Measurements from ENCODE around the gene PTCD2. TPM values are rescaled to one million over a fixed set of nuclear protein-coding genes. Genes with fewer than 3 reads are reported as not detected.

The PTCD2 gene
- total and polyA plus RNA-seq, 2 of the 8 experiments (the other 6 are each of a cell fraction or from before 2014, with no cell fraction given): 7.3 to 15.4 TPM

GRCh38 chr5:72282878-72283277 is 37.3 kb upstream of the PTCD2 start:
- no peak overlapping the region for H2BK5ac ChIP-seq (ENCODE audit: low read depth, low read length)
- no peak for FAIRE-seq
- peaks cover 0 to 8% (median 6%) of the 10 kb centered on the region in 4 experiments; a peak in 4 of 8 replicates for H3K36me3 ChIP-seq (ENCODE audit: control insufficient read depth in 2 of 4, insufficient read depth in 4 of 4, low read length in 3 of 4)
- no peak overlapping the region for H3K23ac ChIP-seq (ENCODE audit: insufficient read length)
- no peaks in the 10 kb centered on the region for H3K79me1 ChIP-seq (ENCODE audit: low read depth, low read length)
- H3K4me1 ChIP-seq (replicated peaks in 1 of 4; ENCODE audit: control insufficient read depth in 3 of 4, insufficient read depth in 4 of 4, low read length in 3 of 4): no peaks in the 10 kb centered on the region
- H3K18ac ChIP-seq (ENCODE audit: extremely low read depth, low read length): no peak overlapping the region
- no peak overlapping the region for H2BK15ac ChIP-seq (ENCODE audit: low read length)
- H3K23me2 ChIP-seq (ENCODE audit: low read depth, low read length): no peaks in the 10 kb centered on the region
- DNase-seq (ENCODE audit: low read depth in 1 of 2, low spot score in 2 of 2): no peak
- no peak overlapping the region for H3K4ac ChIP-seq (replicated peaks; ENCODE audit: insufficient read length, low read depth, low read length)
- no peak overlapping the region for H2BK120ac ChIP-seq (replicated peaks; ENCODE audit: low read depth, low read length)
- no peaks in the 10 kb centered on the region for H3K27me3 ChIP-seq (replicated peaks in 1 of 4; ENCODE audit: control insufficient read depth in 3 of 4, extremely low read depth in 1 of 4, insufficient read depth in 3 of 4, low read length in 3 of 4)
- no peak overlapping the region for H3K27ac ChIP-seq (ENCODE audit: low read depth, low read length)
- no peak overlapping the region for H3K4me3 ChIP-seq (ENCODE audit: extremely low read depth in 1 of 4, insufficient read depth in 2 of 4, low read depth in 3 of 4, low read length in 4 of 4)
- POLR2A ChIA-PET (ENCODE audit: partially characterized antibody): no interaction called here
- no peak overlapping the region for H3K9ac ChIP-seq (replicated peaks in 1 of 4; ENCODE audit: extremely low read depth in 1 of 4, low read depth in 3 of 4, low read length in 3 of 4)
- no peaks in the 10 kb centered on the region for H4K20me1 ChIP-seq (replicated peaks in 1 of 2; ENCODE audit: control insufficient read depth in 1 of 2, insufficient read depth in 2 of 2, low read length in 2 of 2)
- 92% methylated on average over 2 of the region's 2 CpGs; no CpG with 5 or more reads in 1 of the 2 experiments for WGBS, 2 experiments (ENCODE audit: extremely low coverage in 1 of 2, insufficient coverage in 1 of 2, insufficient read length in 1 of 2, insufficient replicate concordance in 2 of 2, low coverage in 1 of 2, low lambda C conversion rate in 2 of 2, missing lambda C conversion rate in 1 of 2)
- no peaks in the 10 kb centered on the region for H3K9me3 ChIP-seq (ENCODE audit: insufficient read depth in 2 of 2, low read depth in 1 of 2, low read length in 1 of 2)
- no peak overlapping the region for H2AFZ ChIP-seq (ENCODE audit: low read length)
- H4K91ac ChIP-seq (replicated peaks; ENCODE audit: insufficient read length, low read length): no peak overlapping the region
- H4K5ac ChIP-seq (ENCODE audit: insufficient read length, low read depth, low read length): no peak overlapping the region
- H2BK12ac ChIP-seq (ENCODE audit: low read depth, low read length): no peak overlapping the region
- no peak overlapping the region for H3K14ac ChIP-seq (ENCODE audit: insufficient read length)
- CTCF ChIA-PET (ENCODE audit: partially characterized antibody): interaction anchor here (1.0 to 1.8 kb wide), 7 partner anchors 12 to 139 kb away, joined by 3 to 6 read pairs (median 4); no protein-coding TSS in a partner anchor
- no peak overlapping the region for H4K8ac ChIP-seq (ENCODE audit: extremely low read depth, insufficient read depth, low read length)
- no peak overlapping the region for H3K4me2 ChIP-seq (ENCODE audit: insufficient read depth in 1 of 2, low read depth in 2 of 2, low read length in 2 of 2)
- no peak overlapping the region for H3K56ac ChIP-seq (replicated peaks; ENCODE audit: insufficient read length, low read depth, low read length)
- no peaks in the 10 kb centered on the region for H3K79me2 ChIP-seq (ENCODE audit: control insufficient read depth in 1 of 2, insufficient read depth in 2 of 2, low read length in 2 of 2)
- H2BK20ac ChIP-seq (ENCODE audit: low read length): no peak overlapping the region
- no peak overlapping the region for H2AK5ac ChIP-seq (ENCODE audit: low read depth, low read length)
- TF ChIP-seq EGR1 (IDR thresholded peaks at IDR 0.05; ENCODE audit: borderline replicate concordance, low read depth, low read length): no peak
- no peak for TF ChIP-seq HDAC2 (IDR thresholded peaks at IDR 0.05; ENCODE audit: borderline replicate concordance in 1 of 2, low read depth in 2 of 2, low read length in 2 of 2)
- no peak for TF ChIP-seq POU5F1 (IDR thresholded peaks at IDR 0.05; ENCODE audit: low read depth, low read length)
- no peak for TF ChIP-seq BACH1 (IDR thresholded peaks at IDR 0.05; ENCODE audit: low read length)
- no peak for TF ChIP-seq BCL11A (IDR thresholded peaks at IDR 0.05; ENCODE audit: low read depth in 2 of 2, low read length in 2 of 2)
- TF ChIP-seq NRF1 (IDR thresholded peaks at IDR 0.05; ENCODE audit: low read depth, low read length): no peak
- no peak for TF ChIP-seq JUND (IDR thresholded peaks at IDR 0.05; ENCODE audit: low read length)
- TF ChIP-seq TCF12 (IDR thresholded peaks at IDR 0.05; ENCODE audit: low read depth, low read length): no peak
- no peak for TF ChIP-seq CHD1 (IDR thresholded peaks at IDR 0.05; ENCODE audit: low read depth, low read length)
- no peak for TF ChIP-seq HDAC6 (IDR thresholded peaks at IDR 0.05; ENCODE audit: low read depth, low read length)
- no peak for TF ChIP-seq RXRA (IDR thresholded peaks at IDR 0.05; ENCODE audit: insufficient read depth, low read depth, low read length)
- TF ChIP-seq CTBP2 (IDR thresholded peaks at IDR 0.05; ENCODE audit: borderline replicate concordance, insufficient read depth, insufficient read length, low read length): no peak
- TF ChIP-seq TAF1 (IDR thresholded peaks at IDR 0.05; ENCODE audit: low read depth, low read length): no peak
- no peak for TF ChIP-seq SP2 (IDR thresholded peaks at IDR 0.05; ENCODE audit: low read length)

All from H1 (cell line).